ENCODE data around the gene CD247.
"Not testable (repeated sequence)": the region's sequence is repeated elsewhere in the genome, so short reads cannot be mapped to it uniquely, and the experiment has no call there.

Gene CD247

GRCh38 chr1:167518331-167518700 lies at the start of gene CD247:
CD247 (minus strand) TSS chr1:167518529; CDS start chr1:167518465, 64 bp downstream.
- Histone ChIP-seq H3K27ac (ENCODE audit: low read depth, low read length) (no peak within 1 kb of the TSS), H3K27me3 (ENCODE audit: control insufficient read depth in 1 of 2, insufficient read depth in 2 of 2, low read length in 2 of 2) (no peaks in the 10 kb centered on the region), H3K36me3 (ENCODE audit: insufficient read depth, low read length) (no peaks in the 10 kb centered on the region), H3K9ac (ENCODE audit: low read length) (no peak within 1 kb of the TSS), H3K4me1 (ENCODE audit: insufficient read depth, low read length) (no peaks in the 10 kb centered on the region), H3K9me3 (ENCODE audit: low read length) (no peaks in the 10 kb centered on the region), H3K4me3 (ENCODE audit: low read depth in 1 of 2, low read length in 2 of 2) (no peak within 1 kb of the TSS)

- H3K9me3 ChIP-seq (ENCODE audit: low read length), result no peaks in the 10 kb centered on the region
- no peaks in the 10 kb centered on the region for H3K27me3 ChIP-seq (ENCODE audit: control insufficient read depth in 1 of 2, insufficient read depth in 2 of 2, low read length in 2 of 2)
- no peak overlapping the region for H3K27ac ChIP-seq (ENCODE audit: low read depth, low read length)
- H3K36me3 ChIP-seq (ENCODE audit: insufficient read depth, low read length), result no peaks in the 10 kb centered on the region
- no peaks in the 10 kb centered on the region for H3K4me1 ChIP-seq (ENCODE audit: insufficient read depth, low read length)
- H3K9ac ChIP-seq (ENCODE audit: low read length), result no peak overlapping the region
- no peak overlapping the region for H3K4me3 ChIP-seq (ENCODE audit: low read depth in 1 of 2, low read length in 2 of 2)
Measured at GRCh38 chr1:167567663-167568062, 49.3 kb upstream of the CD247 start.

GRCh38 chr1:167566766-167567165 lies 48.4 kb upstream of the CD247 start:
- no peaks in the 10 kb centered on the region for H3K4me1 ChIP-seq (ENCODE audit: insufficient read depth, low read length)
- H3K27ac ChIP-seq (ENCODE audit: low read depth, low read length), result no peak overlapping the region
- no peaks in the 10 kb centered on the region for H3K27me3 ChIP-seq (ENCODE audit: control insufficient read depth in 1 of 2, insufficient read depth in 2 of 2, low read length in 2 of 2)
- H3K9me3 ChIP-seq (ENCODE audit: low read length), result no peaks in the 10 kb centered on the region
- H3K36me3 ChIP-seq (ENCODE audit: insufficient read depth, low read length), result no peaks in the 10 kb centered on the region
- H3K4me3 ChIP-seq (ENCODE audit: low read depth in 1 of 2, low read length in 2 of 2), result no peak overlapping the region
- no peak overlapping the region for H3K9ac ChIP-seq (ENCODE audit: low read length)

GRCh38 chr1:167565922-167566321 lies 47.6 kb upstream of the CD247 start:
- H3K4me3 ChIP-seq (ENCODE audit: low read depth in 1 of 2, low read length in 2 of 2), result no peak overlapping the region
- H3K4me1 ChIP-seq (ENCODE audit: insufficient read depth, low read length), result no peaks in the 10 kb centered on the region
- H3K36me3 ChIP-seq (ENCODE audit: insufficient read depth, low read length), result no peaks in the 10 kb centered on the region
- H3K9me3 ChIP-seq (ENCODE audit: low read length), result no peaks in the 10 kb centered on the region
- H3K27ac ChIP-seq (ENCODE audit: low read depth, low read length), result no peak overlapping the region
- no peaks in the 10 kb centered on the region for H3K27me3 ChIP-seq (ENCODE audit: control insufficient read depth in 1 of 2, insufficient read depth in 2 of 2, low read length in 2 of 2)
- no peak overlapping the region for H3K9ac ChIP-seq (ENCODE audit: low read length)

GRCh38 chr1:167564612-167565270 lies 46.4 kb upstream of the CD247 start:
- Histone ChIP-seq H3K27me3 (ENCODE audit: control insufficient read depth in 1 of 2, insufficient read depth in 2 of 2, low read length in 2 of 2) (no peaks in the 10 kb centered on the region), H3K36me3 (ENCODE audit: insufficient read depth, low read length) (no peaks in the 10 kb centered on the region), H3K4me1 (ENCODE audit: insufficient read depth, low read length) (no peaks in the 10 kb centered on the region), H3K9me3 (ENCODE audit: low read length) (no peaks in the 10 kb centered on the region), H3K4me3 (ENCODE audit: low read depth in 1 of 2, low read length in 2 of 2) (no peak overlapping the region), H3K9ac (ENCODE audit: low read length) (no peak overlapping the region), H3K27ac (ENCODE audit: low read depth, low read length) (no peak overlapping the region)

- H3K27me3 ChIP-seq (ENCODE audit: control insufficient read depth in 1 of 2, insufficient read depth in 2 of 2, low read length in 2 of 2), result no peaks in the 10 kb centered on the region
- H3K4me1 ChIP-seq (ENCODE audit: insufficient read depth, low read length), result no peaks in the 10 kb centered on the region
- H3K4me3 ChIP-seq (ENCODE audit: low read depth in 1 of 2, low read length in 2 of 2), result no peak overlapping the region
- no peak overlapping the region for H3K27ac ChIP-seq (ENCODE audit: low read depth, low read length)
- H3K9ac ChIP-seq (ENCODE audit: low read length), result no peak overlapping the region
- no peaks in the 10 kb centered on the region for H3K9me3 ChIP-seq (ENCODE audit: low read length)
- no peaks in the 10 kb centered on the region for H3K36me3 ChIP-seq (ENCODE audit: insufficient read depth, low read length)
Measured at GRCh38 chr1:167563579-167564246, 45.4 kb upstream of the CD247 start.

GRCh38 chr1:167562702-167563101 lies 44.4 kb upstream of the CD247 start:
- Histone ChIP-seq H3K4me1 (ENCODE audit: insufficient read depth, low read length) (no peaks in the 10 kb centered on the region), H3K27ac (ENCODE audit: low read depth, low read length) (no peak overlapping the region), H3K36me3 (ENCODE audit: insufficient read depth, low read length) (no peaks in the 10 kb centered on the region), H3K9me3 (ENCODE audit: low read length) (no peaks in the 10 kb centered on the region), H3K4me3 (ENCODE audit: low read depth in 1 of 2, low read length in 2 of 2) (no peak overlapping the region), H3K9ac (ENCODE audit: low read length) (no peak overlapping the region), H3K27me3 (ENCODE audit: control insufficient read depth in 1 of 2, insufficient read depth in 2 of 2, low read length in 2 of 2) (no peaks in the 10 kb centered on the region)

GRCh38 chr1:167561753-167562152 lies 43.4 kb upstream of the CD247 start:
- no peaks in the 10 kb centered on the region for H3K4me1 ChIP-seq (ENCODE audit: insufficient read depth, low read length)
- no peak overlapping the region for H3K27ac ChIP-seq (ENCODE audit: low read depth, low read length)
- H3K27me3 ChIP-seq (ENCODE audit: control insufficient read depth in 1 of 2, insufficient read depth in 2 of 2, low read length in 2 of 2), result no peaks in the 10 kb centered on the region
- H3K4me3 ChIP-seq (ENCODE audit: low read depth in 1 of 2, low read length in 2 of 2), result no peak overlapping the region
- H3K9ac ChIP-seq (ENCODE audit: low read length), result no peak overlapping the region
- no peaks in the 10 kb centered on the region for H3K36me3 ChIP-seq (ENCODE audit: insufficient read depth, low read length)
- no peaks in the 10 kb centered on the region for H3K9me3 ChIP-seq (ENCODE audit: low read length)

GRCh38 chr1:167555971-167556714 lies 37.8 kb upstream of the CD247 start:
- Histone ChIP-seq H3K9ac (ENCODE audit: low read length) (no peak overlapping the region), H3K27ac (ENCODE audit: low read depth, low read length) (no peak overlapping the region)

GRCh38 chr1:167555072-167555471 lies 36.7 kb upstream of the CD247 start:
- H3K4me1 ChIP-seq (ENCODE audit: insufficient read depth, low read length), result peaks cover 25% of the 10 kb centered on the region
- H3K9me3 ChIP-seq (ENCODE audit: low read length); H3K27me3 ChIP-seq (ENCODE audit: control insufficient read depth in 1 of 2, insufficient read depth in 2 of 2, low read length in 2 of 2); H3K4me3 ChIP-seq (ENCODE audit: low read depth in 1 of 2, low read length in 2 of 2); H3K36me3 ChIP-seq (ENCODE audit: insufficient read depth, low read length); H3K27ac ChIP-seq (ENCODE audit: low read depth, low read length); H3K9ac ChIP-seq (ENCODE audit: low read length): not testable (repeated sequence)

More at GRCh38 chr1:167555971-167556714, 37.8 kb upstream of the CD247 start:
- H3K9me3 ChIP-seq (ENCODE audit: low read length), result no peaks in the 10 kb centered on the region
- H3K4me3 ChIP-seq (ENCODE audit: low read depth in 1 of 2, low read length in 2 of 2), result no peak overlapping the region
- H3K27me3 ChIP-seq (ENCODE audit: control insufficient read depth in 1 of 2, insufficient read depth in 2 of 2, low read length in 2 of 2), result no peaks in the 10 kb centered on the region
- H3K4me1 ChIP-seq (ENCODE audit: insufficient read depth, low read length), result peaks cover 25% of the 10 kb centered on the region
- no peaks in the 10 kb centered on the region for H3K36me3 ChIP-seq (ENCODE audit: insufficient read depth, low read length)

- H3K27ac ChIP-seq (ENCODE audit: low read depth, low read length), result peak overlapping the region; percentile 54
- peaks cover 25% of the 10 kb centered on the region for H3K4me1 ChIP-seq (ENCODE audit: insufficient read depth, low read length)
- H3K27me3 ChIP-seq (ENCODE audit: control insufficient read depth in 1 of 2, insufficient read depth in 2 of 2, low read length in 2 of 2), result no peaks in the 10 kb centered on the region
- peak overlapping the region; percentile 37 for H3K9ac ChIP-seq (ENCODE audit: low read length)
- H3K9me3 ChIP-seq (ENCODE audit: low read length), result no peaks in the 10 kb centered on the region
- H3K4me3 ChIP-seq (ENCODE audit: low read depth in 1 of 2, low read length in 2 of 2), result peak overlapping the region; percentile 53 to 88
- H3K36me3 ChIP-seq (ENCODE audit: insufficient read depth, low read length), result no peaks in the 10 kb centered on the region
Measured at GRCh38 chr1:167554028-167554779, 35.9 kb upstream of the CD247 start.
